Activated CD4-positive, CD25-positive, alpha-beta regulatory T cell treated with anti-CD3 and anti-CD28 coated beads, Interleukin-2, amount 50 U/mL, for 72 hours (primary cell): ENCODE measurements around the gene RIN3.

Source experiments
- DNase-seq: peaks from one replicate; pipeline ENCODE4 v3.0.0; 2021

RIN3 gene

DNA sequence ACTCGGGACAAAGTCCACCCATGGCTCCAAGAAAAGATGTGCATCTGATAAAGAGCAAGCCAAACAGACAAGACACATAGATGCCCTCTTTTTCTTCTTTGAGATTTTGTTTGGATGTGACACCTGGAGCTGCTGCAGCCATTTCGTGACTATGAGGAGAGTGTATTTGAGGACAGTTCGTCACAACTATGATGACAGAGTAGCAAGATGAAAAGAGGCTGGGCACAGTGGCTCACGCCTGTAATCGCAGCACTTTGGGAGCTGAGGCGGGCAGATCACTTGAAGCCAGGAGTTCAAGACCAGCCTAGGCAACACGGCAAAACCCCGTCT lies 213.3 kb downstream of the RIN3 start:
- no peak for DNase-seq

DNA sequence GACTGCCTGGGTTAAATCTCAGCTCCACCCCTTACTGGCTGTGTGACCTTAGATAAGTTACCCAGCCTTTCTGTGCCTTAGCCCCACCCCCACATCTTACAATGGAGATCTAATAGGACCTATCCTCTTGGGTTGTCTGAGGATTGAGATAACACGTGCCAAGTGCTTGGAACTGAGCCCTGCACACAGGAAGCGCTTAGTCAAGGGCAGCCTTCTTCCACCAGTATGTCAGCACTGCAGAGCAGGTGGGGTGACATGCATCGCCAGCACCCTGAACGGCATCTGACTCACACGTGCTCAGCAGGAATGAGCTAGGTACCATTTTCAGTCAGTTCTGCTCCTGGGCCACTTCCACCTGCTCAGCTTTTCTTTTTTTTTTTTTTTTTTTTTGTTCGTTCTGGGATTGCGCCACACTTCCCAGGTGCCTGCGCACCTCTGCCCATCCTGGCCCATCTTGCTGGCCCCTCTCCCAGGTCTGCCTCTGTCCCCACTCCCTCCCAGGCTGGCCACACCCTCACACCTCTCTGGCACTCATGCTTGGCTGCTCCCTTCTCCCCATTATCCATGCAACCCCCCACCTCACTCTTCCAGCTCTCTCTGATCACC lies 215.3 kb downstream of the RIN3 start:
- no peak for DNase-seq

DNA sequence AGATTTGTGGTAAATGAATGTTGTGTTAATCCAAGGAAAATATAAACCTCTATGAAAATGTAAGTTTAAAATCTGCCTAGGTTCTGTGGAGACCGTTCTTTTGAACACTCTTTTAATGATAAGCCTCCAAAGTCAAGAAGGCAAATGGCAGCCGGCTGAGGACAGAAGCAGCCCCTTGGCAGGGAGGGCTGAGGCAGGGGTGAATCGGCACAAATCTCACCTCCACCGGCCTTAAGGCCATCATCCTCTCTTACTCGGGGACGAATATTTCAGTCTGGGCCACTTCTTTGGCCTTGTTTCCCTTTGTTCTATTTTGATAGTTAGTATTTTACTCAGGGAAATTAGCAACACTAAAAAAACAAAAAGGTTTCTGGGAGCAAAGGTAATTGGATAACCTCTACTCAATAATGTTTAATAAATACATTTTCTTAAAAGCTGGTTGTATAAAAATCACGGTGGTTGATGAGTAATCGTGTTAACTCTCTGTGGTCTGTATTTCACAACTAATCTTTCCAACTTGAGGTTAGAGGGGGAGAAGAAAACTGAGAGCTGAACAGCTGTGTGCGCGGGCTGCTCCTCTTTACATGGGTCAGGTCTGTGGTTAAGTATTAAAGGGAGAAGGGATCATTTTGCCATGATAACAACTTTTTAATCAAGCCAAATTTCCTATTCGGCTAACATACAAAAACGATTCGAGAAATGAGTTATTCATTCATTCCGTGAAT lies 216.2 kb downstream of the RIN3 start:
- no peak for DNase-seq

DNA sequence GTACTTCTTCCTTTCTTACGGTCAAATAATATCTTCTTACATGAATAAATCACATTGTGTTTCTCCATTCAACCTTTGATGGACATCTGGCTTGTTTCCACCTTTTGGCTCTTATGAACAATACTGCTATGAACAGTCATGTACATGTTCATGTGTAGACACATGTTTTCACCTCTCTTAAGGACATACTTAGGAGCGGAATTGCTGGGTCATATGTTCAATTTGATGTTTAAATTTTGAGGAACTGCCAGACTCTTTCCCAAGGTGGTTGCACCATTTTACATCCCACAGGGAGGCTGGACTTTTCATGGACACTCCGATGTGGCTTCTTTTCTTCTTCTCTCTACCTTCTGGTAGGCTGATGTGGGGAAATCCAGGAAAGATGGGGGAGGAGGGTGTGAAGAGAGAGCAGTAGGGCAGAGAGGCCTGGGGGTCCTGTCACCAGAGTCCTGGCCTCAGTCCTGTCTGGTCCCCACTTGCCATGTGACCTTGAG lies 218.1 kb downstream of the RIN3 start:
- no peak for DNase-seq

DNA sequence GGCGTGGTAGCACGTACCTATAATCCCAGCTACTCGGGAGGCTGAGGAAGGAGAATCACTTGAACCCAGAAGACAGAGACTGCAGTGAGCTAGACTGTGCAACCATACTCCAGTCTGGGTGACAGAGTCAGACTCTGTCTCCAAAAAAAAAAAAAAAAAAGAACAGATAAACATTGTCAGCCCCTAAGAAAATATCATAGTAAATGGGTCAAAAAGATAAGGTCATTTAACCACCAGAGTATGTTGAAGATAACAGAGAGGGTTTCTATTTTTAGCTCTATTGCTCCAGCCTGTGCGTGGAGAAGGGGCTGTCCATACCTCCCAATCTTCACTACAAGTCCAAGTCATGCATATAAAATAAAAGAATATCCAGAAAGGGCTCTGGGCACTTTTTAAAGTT lies 219.4 kb downstream of the RIN3 start:
- DNase-seq, result no peak

DNA sequence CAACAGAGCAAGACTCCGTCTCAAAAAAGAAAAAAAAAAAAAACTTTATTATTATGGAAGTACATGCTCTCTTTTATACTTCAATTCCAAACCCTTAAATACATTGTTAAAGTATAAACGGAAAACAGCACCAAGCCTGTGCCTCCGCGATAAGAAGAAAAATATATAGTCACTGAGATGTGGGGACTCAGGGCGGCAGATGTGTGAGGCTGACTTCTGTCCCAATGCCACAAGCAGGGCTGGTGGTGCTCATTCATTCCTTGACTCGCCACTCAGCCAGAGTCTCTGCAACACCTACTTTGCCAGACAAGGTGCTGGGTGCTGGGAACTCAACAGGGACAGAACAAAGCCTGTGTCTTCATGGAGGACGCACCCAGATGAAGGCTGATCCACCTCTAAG lies 221.0 kb downstream of the RIN3 start:
- DNase-seq, result no peak

DNA sequence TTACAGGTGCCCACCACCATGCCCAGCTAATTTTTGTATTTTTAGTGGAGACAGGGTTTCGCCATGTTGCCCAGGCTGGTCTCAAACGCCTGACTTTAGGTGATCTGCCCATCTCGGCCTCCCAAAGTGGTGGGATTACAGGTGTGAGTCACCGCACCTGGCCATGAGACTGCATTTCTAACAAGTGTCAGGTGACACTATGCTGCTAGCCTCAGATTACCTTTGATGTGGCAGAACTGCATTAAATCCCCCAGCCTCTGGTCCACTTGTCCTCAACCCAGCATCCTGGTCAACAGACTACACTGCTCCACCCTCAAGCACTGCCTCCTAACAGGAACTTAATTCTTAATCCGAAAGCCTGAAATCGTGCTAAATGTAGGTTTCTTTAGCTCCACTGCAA lies 221.8 kb downstream of the RIN3 start:
- no peak for DNase-seq

DNA sequence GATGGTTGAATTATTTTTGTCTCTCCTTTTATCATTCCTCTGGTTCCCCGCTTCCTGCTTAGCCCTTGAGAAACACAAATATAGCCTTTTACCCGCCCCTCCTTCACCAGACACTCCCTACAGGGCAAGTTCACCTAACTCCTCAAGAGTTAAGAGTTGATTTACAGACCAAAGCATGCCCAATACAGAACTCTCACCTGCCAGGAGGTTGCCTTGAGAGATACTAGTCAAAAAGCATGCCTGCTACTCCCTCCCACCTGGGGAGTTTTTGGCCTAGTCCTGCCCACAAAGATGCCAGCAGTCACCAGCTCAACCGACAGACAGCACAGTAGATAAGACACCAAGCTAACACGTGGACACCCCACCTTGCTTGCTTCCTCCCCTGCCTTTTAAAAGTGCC lies 223.6 kb downstream of the RIN3 start:
- DNase-seq, result no peak

DNA sequence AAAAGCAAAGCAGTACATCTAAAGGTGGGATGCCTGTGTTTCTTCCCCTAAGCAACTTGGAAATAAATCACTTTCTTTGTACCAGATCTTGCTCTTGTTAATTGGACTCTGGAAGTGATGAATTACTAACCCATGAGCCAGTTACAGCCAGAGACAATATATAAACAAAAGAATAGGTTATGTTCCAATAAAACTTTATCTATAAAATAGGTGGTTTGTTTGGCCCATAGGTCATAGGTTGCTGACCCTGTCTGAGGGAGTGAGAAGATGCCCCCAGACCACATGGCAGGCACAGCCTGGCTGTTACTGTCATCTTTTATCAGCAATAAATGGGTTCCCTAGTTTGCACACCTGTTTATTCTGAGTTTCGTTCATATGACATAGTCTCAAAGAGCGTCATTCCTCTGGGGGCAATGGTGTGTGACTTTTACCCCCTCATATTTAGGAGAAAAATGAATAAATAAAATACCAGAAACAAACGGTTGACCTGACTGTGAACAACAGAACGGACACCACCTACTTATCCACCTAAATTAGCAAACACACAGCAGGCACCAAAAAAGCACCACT lies 224.1 kb downstream of the RIN3 start:
- no peak for DNase-seq
